NOMO-1 (cell line): ENCODE results near the gene KIAA1958.

Source experiments
- DNase-seq, 2 experiments: peaks; one replicate each; lab custom pipeline; 2025; ENCODE audit not compliant: unreplicated experiment in 2 of 2; lab: John Stamatoyannopoulos, UW

Gene KIAA1958

GRCh38 chr9:112486221-112487007 is at the start of gene KIAA1958:
Gene KIAA1958, plus strand, starts transcription at chr9:112486827. Its CDS starts 87,254 bp downstream, at chr9:112574081.
- peak; percentile 70 to 72 for DNase-seq

GRCh38 chr9:112437406-112437805 is 49.2 kb upstream of the KIAA1958 start:
- DNase-seq = no peak

- no peak for DNase-seq
Measured at GRCh38 chr9:112439171-112439570, 47.5 kb upstream of the KIAA1958 start.

- no peak for DNase-seq
Measured at GRCh38 chr9:112439825-112440224, 46.8 kb upstream of the KIAA1958 start.

GRCh38 chr9:112443200-112443599 is 43.4 kb upstream of the KIAA1958 start:
- peak in 1 of 2 experiments; percentile 7 for DNase-seq

GRCh38 chr9:112443636-112444035 is 43.0 kb upstream of the KIAA1958 start:
- no peak for DNase-seq

- peak; percentile 1 to 70 for DNase-seq
Measured at GRCh38 chr9:112445196-112445595, 41.4 kb upstream of the KIAA1958 start.

GRCh38 chr9:112446080-112446479 is 40.5 kb upstream of the KIAA1958 start:
- peak in 1 of 2 experiments; percentile 7 for DNase-seq

- DNase-seq = no peak
Measured at GRCh38 chr9:112446526-112446925, 40.1 kb upstream of the KIAA1958 start.

GRCh38 chr9:112447283-112447761 is 39.3 kb upstream of the KIAA1958 start:
- peak; percentile 37 to 79 for DNase-seq

- DNase-seq = no peak
Measured at GRCh38 chr9:112462855-112463254, 23.8 kb upstream of the KIAA1958 start.

GRCh38 chr9:112465352-112465751 is 21.3 kb upstream of the KIAA1958 start:
- DNase-seq = no peak

GRCh38 chr9:112472996-112473395 is 13.6 kb upstream of the KIAA1958 start:
- DNase-seq = no peak

GRCh38 chr9:112473986-112474385 is 12.6 kb upstream of the KIAA1958 start:
- DNase-seq = no peak

GRCh38 chr9:112475318-112475717 is 11.3 kb upstream of the KIAA1958 start:
- DNase-seq = no peak

GRCh38 chr9:112477330-112477729 is 9.3 kb upstream of the KIAA1958 start:
- no peak for DNase-seq

- DNase-seq = no peak
Measured at GRCh38 chr9:112479221-112479620, 7.4 kb upstream of the KIAA1958 start.

- DNase-seq = no peak
Measured at GRCh38 chr9:112484607-112485006, 2.0 kb upstream of the KIAA1958 start.

- no peak for DNase-seq
Measured at GRCh38 chr9:112485574-112485973, 1.1 kb upstream of the KIAA1958 start.

- peak; percentile 30 to 32 for DNase-seq
Measured at GRCh38 chr9:112487008-112487798, 576 bp downstream of the KIAA1958 start.

GRCh38 chr9:112487799-112488340 is 1.2 kb downstream of the KIAA1958 start:
- no peak for DNase-seq
